H1 (cell line): ENCODE results near the gene NAA38. TPM values are rescaled to one million over a fixed set of nuclear protein-coding genes. Genes with fewer than 3 reads are reported as not detected.

Experiments used
- ATF2 ChIP-seq: IDR thresholded peaks from 2 replicates; pipeline ENCODE4 v1.6.1; 2012; ENCODE audit warnings: low read length, inconsistent platforms
- CREB1 ChIP-seq: IDR thresholded peaks from 2 replicates; pipeline ENCODE4 v1.6.1; 2012; ENCODE audit warnings: inconsistent platforms
- GTF2F1 ChIP-seq: IDR thresholded peaks from 2 replicates; pipeline ENCODE4 v1.6.1; 2012; ENCODE audit warnings: low read depth, low read length, improper control_type of control experiment, borderline replicate concordance
- HDAC6 ChIP-seq: IDR thresholded peaks from one replicate; pipeline ENCODE4 v1.7.1; 2012; ENCODE audit warnings: low read depth, mild to moderate bottlenecking, inconsistent platforms, low read length, moderate library complexity
- PHF8 ChIP-seq: fragments of 200-600 bp; sonication (generic); conservative IDR thresholded peaks from 2 replicates; pipeline ENCODE4 v1.7.1; 2012; ENCODE audit warnings: low read depth, mild to moderate bottlenecking, inconsistent platforms, low read length, moderate library complexity
- POLR2A ChIP-seq, 2 experiments: IDR thresholded peaks; 1 replicate in 1 of 2; 2 replicates in 1 of 2; pipeline ENCODE4 v1.6.1; 2011; ENCODE audit warnings: low read depth in 2 of 2, low read length in 2 of 2, mild to moderate bottlenecking in 2 of 2; ENCODE audit errors: control extremely low read depth in 1 of 2
- RBBP5 ChIP-seq: IDR thresholded peaks from 2 replicates; pipeline ENCODE4 v1.7.1; 2012; ENCODE audit warnings: low read depth, mild to moderate bottlenecking, inconsistent platforms, low read length, moderate library complexity, borderline replicate concordance
- RXRA ChIP-seq: IDR thresholded peaks from 2 replicates; pipeline ENCODE4 v1.6.1; 2011; ENCODE audit warnings: low read depth, mild to moderate bottlenecking, low read length, moderate library complexity; ENCODE audit not compliant: insufficient read depth
- SIN3A ChIP-seq, 2 experiments: IDR thresholded peaks in 1 of 2; conservative IDR thresholded peaks in 1 of 2; 2 replicates each; pipeline ENCODE4 v1.6.1; 2011 to 2012; ENCODE audit warnings: low read length in 2 of 2, improper control_type of control experiment in 1 of 2, low read depth in 1 of 2, mild to moderate bottlenecking in 1 of 2
- SP1 ChIP-seq: IDR thresholded peaks from 2 replicates; pipeline ENCODE4 v1.6.1; 2011; ENCODE audit warnings: low read depth, low read length
- polyA plus RNA-seq, 7 experiments: library from polyadenylated mRNA; depleted of rRNA in 3 of 7; stranded (reverse) in 5 of 7; unstranded in 2 of 7; fragments of >200 nt in 5 of 7; fragments of 200-250 nt in 2 of 7; gene quantifications; 1 replicate in 5 of 7; 2 replicates in 1 of 7; 4 replicates in 1 of 7; pipeline versions ENCODE4 v1.2.1 to v1.2.3, GENCODE V29; 2011 to 2013; ENCODE audit warnings: missing spikeins in 2 of 7, mixed read lengths in 2 of 7
- total RNA-seq: library from RNA; stranded (reverse); fragmentation: NEBNext Ultra II Directional; extraction: Animal tissue kit (Norgen Biotek cat#: 25700); gene quantifications from 2 replicates; pipeline ENCODE4 v1.2.1, GENCODE V29; 2021
- TF ChIP-seq, protein P1 (sequence below): IDR thresholded peaks from 2 replicates; pipeline ENCODE4 v1.6.1; 2012; ENCODE audit warnings: inconsistent platforms

NAA38 gene
- total and polyA plus RNA-seq, 2 of the 8 experiments (the other 6 are each of a cell fraction or from before 2014, with no cell fraction given), result 30.2 to 109 TPM

DNA sequence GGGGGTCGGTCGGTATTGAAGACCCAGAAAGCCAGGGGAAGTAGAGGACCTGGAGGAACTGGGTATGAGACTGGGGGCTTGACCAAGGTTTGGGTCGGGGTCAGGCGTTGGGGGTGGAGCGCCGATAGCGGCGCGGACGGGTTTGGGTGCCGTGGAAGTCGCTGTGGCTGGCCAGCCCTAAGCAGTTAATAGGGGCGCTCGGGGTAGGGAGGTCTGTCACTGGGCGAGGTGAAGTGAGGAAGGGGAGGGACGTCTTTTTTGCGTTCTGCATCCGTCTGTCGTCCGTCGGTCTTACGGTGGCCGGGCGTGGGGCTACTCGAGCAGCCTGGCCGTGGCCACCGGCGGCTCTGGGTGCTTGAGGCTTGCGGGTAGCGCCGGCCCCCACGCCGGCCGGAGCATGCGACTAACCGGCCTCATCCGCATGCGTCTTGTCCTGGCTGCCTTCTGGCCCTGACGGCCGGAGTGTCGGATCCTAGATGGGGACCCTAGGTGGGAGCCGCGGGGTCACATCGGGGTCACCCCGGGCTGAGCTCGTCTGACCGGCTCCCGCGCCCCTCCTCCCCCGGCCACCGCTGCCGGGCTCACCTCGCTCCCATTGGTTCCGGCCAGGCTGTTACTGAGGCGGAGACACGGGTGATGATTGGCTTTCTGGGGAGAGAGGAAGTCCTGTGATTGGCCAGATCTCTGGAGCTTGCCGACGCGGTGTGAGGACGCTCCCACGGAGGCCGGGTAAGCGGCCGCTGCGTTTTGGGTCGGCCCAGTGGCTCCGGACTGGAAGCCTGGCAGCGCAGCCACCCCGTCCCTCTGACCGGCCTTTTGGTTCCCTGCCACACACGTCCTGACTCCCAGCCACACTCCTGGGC, 12.8 kb downstream of the NAA38 start (continued):
- TF ChIP-seq SIN3A (conservative IDR thresholded peaks at IDR 0.05 in 1 of 2, IDR thresholded peaks at IDR 0.05 in 1 of 2; ENCODE audit: low read depth in 1 of 2, low read length in 2 of 2) (peak in 1 of 2 experiments; percentile 58; a peak in 1 of 4 replicates), ATF2 (no peak), SP1 (peak; percentile 86), RXRA (peak; percentile 89), HDAC6 (no peak), CREB1 (peak; percentile 75), POLR2A (IDR thresholded peaks at IDR 0.05; ENCODE audit: control extremely low read depth in 1 of 2, low read depth in 2 of 2, low read length in 2 of 2) (peak in 1 of 2 experiments; percentile 20; a peak in 1 of 3 replicates), RBBP5 (0 out of 2 replicates have a peak, but pooled peaks have one; percentile 64), PHF8 (0 out of 2 replicates have a peak, but pooled peaks have one; percentile 7), GTF2F1 (no peak)
- TF ChIP-seq, protein P1, sequence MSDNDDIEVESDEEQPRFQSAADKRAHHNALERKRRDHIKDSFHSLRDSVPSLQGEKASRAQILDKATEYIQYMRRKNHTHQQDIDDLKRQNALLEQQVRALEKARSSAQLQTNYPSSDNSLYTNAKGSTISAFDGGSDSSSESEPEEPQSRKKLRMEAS, result 0 out of 2 replicates have a peak, but pooled peaks have one; percentile 38
